Epithelial cell of proximal tubule (primary cell): Measurements from ENCODE around the gene CTDSPL. TPM values are rescaled to one million over a fixed set of nuclear protein-coding genes. Genes with fewer than 3 reads are reported as not detected.
A peak's percentile ranks its signal among the peaks of the same experiment; 100 is the strongest.

Experiments
- DNase-seq: peaks from one replicate; pipeline ENCODE4 v3.0.0-alpha.2; 2011; ENCODE audit warnings: low read depth
- H3K4me3 ChIP-seq: 2 replicates; pipeline ENCODE4 v1.5.1; 2011; ENCODE audit warnings: low read depth, mild to moderate bottlenecking, low read length
- CTCF ChIP-seq: conservative IDR thresholded peaks from 2 replicates; pipeline ENCODE4 v1.5.1; 2012; ENCODE audit warnings: low read depth, mild to moderate bottlenecking, low read length
- total RNA-seq: library from RNA; depleted of rRNA; stranded (reverse); fragments of >200 nt; gene quantifications from 2 replicates; pipeline ENCODE4 v1.2.3, GENCODE V29; 2015

The CTDSPL gene
- total RNA-seq, 1 donor from 2014 or later, result 25.5 TPM

GRCh38 chr3:38002940-38003339 is 141.3 kb downstream of the CTDSPL start:
- TF ChIP-seq CTCF, result no peak
- H3K4me3 ChIP-seq, result no peak overlapping the region
- no peak for DNase-seq

DNA sequence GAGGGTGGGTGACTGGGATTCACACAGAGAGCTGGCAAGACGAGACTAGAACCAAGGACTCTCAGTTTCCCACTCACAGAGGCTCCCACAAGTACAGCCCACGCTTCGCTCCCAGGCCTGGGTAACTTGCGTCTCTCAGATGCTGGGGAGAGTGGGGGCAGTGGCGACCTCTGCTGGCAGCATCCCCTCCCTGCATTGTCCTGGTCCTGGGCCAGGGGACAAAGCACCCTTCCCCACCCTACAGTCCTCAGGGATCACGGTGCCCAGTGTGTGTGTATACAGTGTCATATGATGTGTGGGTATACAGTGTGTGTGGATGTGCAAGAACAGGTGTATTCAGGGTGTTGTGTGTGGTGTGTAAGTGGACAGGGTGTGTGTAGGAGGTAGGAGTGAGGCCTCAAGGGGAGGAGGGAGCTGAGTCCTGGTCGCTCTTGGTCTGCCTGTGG is 141.7 kb downstream of the CTDSPL start:
- TF ChIP-seq CTCF, result peak; percentile 95
- no peak overlapping the region for H3K4me3 ChIP-seq
- no peak for DNase-seq

- no peak overlapping the region for H3K4me3 ChIP-seq
- DNase-seq, result no peak
- TF ChIP-seq CTCF, result no peak
These were observed 142.2 kb downstream of the CTDSPL start for GRCh38 chr3:38003817-38004414.

GRCh38 chr3:38004415-38005075 is 142.9 kb downstream of the CTDSPL start:
- DNase-seq, result no peak
- TF ChIP-seq CTCF, result peak; percentile 86
- H3K4me3 ChIP-seq, result no peak overlapping the region

- DNase-seq, result no peak
- no peak for TF ChIP-seq CTCF
- no peak overlapping the region for H3K4me3 ChIP-seq
These were observed 143.7 kb downstream of the CTDSPL start for GRCh38 chr3:38005076-38006020.

DNA sequence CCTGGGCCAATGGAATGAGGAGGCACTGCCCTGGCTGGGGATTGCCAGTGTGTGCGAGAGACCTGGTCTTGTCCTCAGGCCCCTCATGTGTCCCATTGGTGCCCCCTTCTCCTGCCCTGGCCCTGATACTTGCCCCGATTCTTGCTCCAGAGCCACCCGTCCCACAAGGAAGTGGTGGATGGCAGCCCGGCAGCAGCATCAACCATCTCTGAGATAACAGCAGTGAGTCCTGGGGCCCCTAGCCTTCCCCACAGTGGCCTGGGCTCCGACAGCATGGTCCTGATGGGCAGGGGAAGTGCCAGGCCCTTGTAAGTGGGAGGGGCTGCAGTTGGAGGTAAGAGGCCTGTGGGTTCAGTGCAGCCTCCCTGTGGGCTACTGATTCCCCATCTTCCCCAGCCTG is 144.4 kb downstream of the CTDSPL start:
- no peak for DNase-seq
- H3K4me3 ChIP-seq, result no peak overlapping the region
- TF ChIP-seq CTCF, result no peak
